Osteocyte (in vitro differentiated cells): ENCODE data around the gene ANTKMT. TPM values are rescaled to one million over a fixed set of nuclear protein-coding genes. Genes with fewer than 3 reads are reported as not detected.

ENCODE experiments used
- DNase-seq: peaks from one replicate; pipeline ENCODE4 v3.0.0; 2021; ENCODE audit warnings: mixed read lengths; ENCODE audit not compliant: unreplicated experiment; ENCODE audit errors: extremely low spot score
- H3K27ac Mint-ChIP-seq: one replicate; pipeline ENCODE4 v1.8.0; 2021; ENCODE audit warnings: mild to moderate bottlenecking, mixed read lengths; ENCODE audit not compliant: unreplicated experiment
- H3K27me3 Mint-ChIP-seq: one replicate; pipeline ENCODE4 v1.8.0; 2021; ENCODE audit warnings: mixed read lengths; ENCODE audit not compliant: unreplicated experiment
- H3K36me3 Mint-ChIP-seq: one replicate; pipeline ENCODE4 v1.8.0; 2021; ENCODE audit warnings: mixed read lengths; ENCODE audit not compliant: unreplicated experiment
- H3K4me1 Mint-ChIP-seq: one replicate; pipeline ENCODE4 v1.8.0; 2021; ENCODE audit warnings: mixed read lengths; ENCODE audit not compliant: unreplicated experiment
- H3K4me3 Mint-ChIP-seq: one replicate; pipeline ENCODE4 v1.8.0; 2021; ENCODE audit warnings: mild to moderate bottlenecking, moderate library complexity, mixed read lengths; ENCODE audit not compliant: unreplicated experiment
- H3K9me3 Mint-ChIP-seq: one replicate; pipeline ENCODE4 v1.8.0; 2021; ENCODE audit warnings: mixed read lengths; ENCODE audit not compliant: unreplicated experiment
- CTCF ChIP-seq: fragments of 200-600 bp; sonication (generic); IDR thresholded peaks from 2 replicates; pipeline ENCODE4 v1.5.0; 2021; ENCODE audit warnings: antibody characterized with exemption, mild to moderate bottlenecking, moderate library complexity
- total RNA-seq: library from RNA; stranded (reverse); gene quantifications from 2 replicates; pipeline ENCODE4 v1.2.1, GENCODE V29; 2021

Gene ANTKMT
- total RNA-seq, 1 donor from 2014 or later = 41.7 TPM

GRCh38 chr16:720447-720989 lies 428 bp upstream of the ANTKMT start:
- Mint-ChIP-seq H3K4me1 (peaks cover 22% of the 10 kb centered on the region), H3K36me3 (no peaks in the 10 kb centered on the region), H3K27me3 (no peaks in the 10 kb centered on the region), H3K9me3 (no peaks in the 10 kb centered on the region), H3K27ac (peak overlapping the region; percentile 75), H3K4me3 (peak overlapping the region; percentile 79)
- TF ChIP-seq CTCF = no peak
- no peak for DNase-seq

- H3K9me3 Mint-ChIP-seq = no peaks in the 10 kb centered on the region
- DNase-seq = no peak
- TF ChIP-seq CTCF = no peak
- no peak overlapping the region for H3K27ac Mint-ChIP-seq
- no peaks in the 10 kb centered on the region for H3K27me3 Mint-ChIP-seq
- no peaks in the 10 kb centered on the region for H3K36me3 Mint-ChIP-seq
- H3K4me1 Mint-ChIP-seq = peaks cover 16% of the 10 kb centered on the region
- peak overlapping the region; percentile 52 for H3K4me3 Mint-ChIP-seq
These were observed 1.0 kb downstream of the ANTKMT start for GRCh38 chr16:721765-722540.

- H3K27ac Mint-ChIP-seq = no peak overlapping the region
- peaks cover 16% of the 10 kb centered on the region for H3K4me1 Mint-ChIP-seq
- DNase-seq = no peak
- no peaks in the 10 kb centered on the region for H3K27me3 Mint-ChIP-seq
- no peaks in the 10 kb centered on the region for H3K36me3 Mint-ChIP-seq
- TF ChIP-seq CTCF = no peak
- H3K4me3 Mint-ChIP-seq = peak overlapping the region; percentile 52
- H3K9me3 Mint-ChIP-seq = no peaks in the 10 kb centered on the region
These were observed 2.1 kb downstream of the ANTKMT start for GRCh38 chr16:722835-723633.

GRCh38 chr16:723695-724094 lies 2.7 kb downstream of the ANTKMT start:
- H3K4me1 Mint-ChIP-seq = peaks cover 16% of the 10 kb centered on the region
- DNase-seq = no peak
- H3K27me3 Mint-ChIP-seq = no peaks in the 10 kb centered on the region
- no peak for TF ChIP-seq CTCF
- no peak overlapping the region for H3K4me3 Mint-ChIP-seq
- no peaks in the 10 kb centered on the region for H3K9me3 Mint-ChIP-seq
- H3K36me3 Mint-ChIP-seq = no peaks in the 10 kb centered on the region
- H3K27ac Mint-ChIP-seq = no peak overlapping the region
